B cell (primary cell): ENCODE data around the gene TREML2. TPM values are rescaled to one million over a fixed set of nuclear protein-coding genes. Genes with fewer than 3 reads are reported as not detected.

Experiments
- ATAC-seq: fragments of 200-7000 bp; cut with Tn5 transposase; one replicate; pipeline ENCODE4 v1.10.0; 2021; ENCODE audit warnings: low read depth, mild to moderate bottlenecking, moderate number of reproducible peaks, moderate library complexity
- CTCF ChIA-PET: fragments of 350-600 bp; sonication (Branson Sonifier 250); formaldehyde crosslinking; loops from one replicate; lab custom pipeline; 2021; ENCODE audit warnings: antibody characterized with exemption, inconsistent platforms; lab: Charles Lee
- POLR2A ChIA-PET: fragments of 350-600 bp; sonication (Branson Sonifier 250); formaldehyde crosslinking; loops from one replicate; lab custom pipeline; 2021; ENCODE audit warnings: antibody characterized with exemption; lab: Charles Lee
- DNase-seq: peaks from one replicate; pipeline ENCODE4 v3.0.0; 2013
- H2AFZ ChIP-seq: 2 replicates; pipeline ENCODE4 v1.6.1; 2012; ENCODE audit warnings: mild to moderate bottlenecking, low read depth, low read length; ENCODE audit not compliant: insufficient read depth, poor library complexity, severe bottlenecking
- H3K27ac ChIP-seq, 2 donors: 1 replicate in 1 of 2; 2 replicates in 1 of 2; pipeline ENCODE4 v1.5.1; 2012 to 2013; ENCODE audit warnings: low read length in 2 of 2, mild to moderate bottlenecking in 2 of 2, moderate library complexity in 1 of 2
- H3K27me3 ChIP-seq, 4 experiments: fragments of 200-600 bp in 1 of 4; sonication (generic) in 1 of 4; replicated peaks in 1 of 4; 1 replicate in 2 of 4; 2 replicates in 2 of 4; pipeline versions ENCODE4 v1.6.1 to v1.7.0; 2013 to 2016; ENCODE audit warnings: low read length in 3 of 4, mild to moderate bottlenecking in 2 of 4, mixed read lengths in 1 of 4, moderate library complexity in 1 of 4; ENCODE audit not compliant: insufficient read depth in 4 of 4, control insufficient read depth in 3 of 4; ENCODE audit errors: control extremely low read depth in 1 of 4
- H3K36me3 ChIP-seq, 2 experiments: replicated peaks in 1 of 2; 1 replicate in 1 of 2; 2 replicates in 1 of 2; pipeline versions ENCODE4 v1.6.1 to v1.7.1; 2013; ENCODE audit warnings: low read length in 1 of 2; ENCODE audit not compliant: insufficient read depth in 2 of 2, control insufficient read depth in 1 of 2; ENCODE audit errors: control extremely low read depth in 1 of 2, extremely low read depth in 1 of 2
- H3K4me1 ChIP-seq, 2 donors: fragments of 200-600 bp in 1 of 2; sonication (generic) in 1 of 2; 1 replicate in 1 of 2; 2 replicates in 1 of 2; pipeline versions ENCODE4 v1.5.1 to v1.6.1; 2013 to 2017; ENCODE audit warnings: low read length in 2 of 2; ENCODE audit not compliant: control insufficient read depth in 2 of 2, insufficient read depth in 2 of 2
- H3K4me2 ChIP-seq: replicated peaks from 2 replicates; pipeline ENCODE3; 2012; ENCODE audit warnings: mild to moderate bottlenecking, low read depth, low read length; ENCODE audit not compliant: poor library complexity, severe bottlenecking
- H3K4me3 ChIP-seq, 5 experiments: fragments of 200-600 bp in 1 of 5; sonication (generic) in 1 of 5; 1 replicate in 3 of 5; 2 replicates in 2 of 5; pipeline versions ENCODE4 v1.5.1 to v1.7.0; 2011 to 2016; ENCODE audit warnings: low read length in 4 of 5, mild to moderate bottlenecking in 4 of 5, low read depth in 2 of 5, control low read depth in 1 of 5, moderate library complexity in 1 of 5; ENCODE audit not compliant: insufficient read depth in 1 of 5; ENCODE audit errors: control extremely low read depth in 1 of 5, extremely low read depth in 1 of 5
- H3K79me2 ChIP-seq: fragments of 200-600 bp; sonication (generic); one replicate; pipeline ENCODE4 v1.6.0; 2016; ENCODE audit warnings: low read length; ENCODE audit not compliant: control insufficient read depth, insufficient read depth
- H3K9ac ChIP-seq: fragments of 200-600 bp; sonication (generic); 2 replicates; pipeline ENCODE4 v1.6.1; 2017; ENCODE audit warnings: mild to moderate bottlenecking, low read length, moderate library complexity
- H3K9me3 ChIP-seq, 3 donors: one replicate each; pipeline versions ENCODE4 v1.6.1 to v1.7.1; 2013; ENCODE audit warnings: low read length in 2 of 3; ENCODE audit not compliant: control insufficient read depth in 2 of 3, insufficient read depth in 1 of 3; ENCODE audit errors: control extremely low read depth in 1 of 3
- H4K20me1 ChIP-seq: 2 replicates; pipeline ENCODE4 v1.6.0; 2012; ENCODE audit warnings: mild to moderate bottlenecking, low read length; ENCODE audit not compliant: insufficient read depth, control insufficient read depth, poor library complexity, severe bottlenecking
- H3K27ac Mint-ChIP-seq: one replicate; pipeline ENCODE4 v1.8.0; 2021; ENCODE audit warnings: mixed read lengths
- H3K27me3 Mint-ChIP-seq: one replicate; pipeline ENCODE4 v1.8.0; 2021; ENCODE audit warnings: mixed read lengths
- H3K4me1 Mint-ChIP-seq: one replicate; pipeline ENCODE4 v1.8.0; 2021; ENCODE audit warnings: mixed read lengths
- H3K4me3 Mint-ChIP-seq: one replicate; pipeline ENCODE4 v1.8.0; 2021; ENCODE audit warnings: mixed read lengths
- H3K9me3 Mint-ChIP-seq: one replicate; pipeline ENCODE4 v1.8.0; 2022; ENCODE audit warnings: mixed read lengths; ENCODE audit not compliant: insufficient read depth
- EZH2 ChIP-seq: IDR thresholded peaks from 2 replicates; pipeline ENCODE4 v1.6.1; 2012; ENCODE audit warnings: borderline replicate concordance, low read depth, mild to moderate bottlenecking, moderate library complexity, low read length; ENCODE audit not compliant: insufficient read depth, poor library complexity, severe bottlenecking
- WGBS: methylation state at CpG from one replicate; pipeline ENCODE4 v1.1.5; 2013; ENCODE audit warnings: missing lambda C conversion rate; ENCODE audit not compliant: insufficient coverage; 5-methylcytosine and 5-hydroxymethylcytosine counted together
- intact Hi-C: fragments of 100-400 bp; cut with micrococcal nuclease; formaldehyde crosslinking; loops from one replicate; pipeline ENCODE4 v1.10.0; 2022
- polyA plus RNA-seq: library from polyadenylated mRNA; depleted of rRNA; stranded (reverse); fragments of >200 nt; gene quantifications from 2 replicates; pipeline ENCODE4 v1.2.3, GENCODE V29; 2012
- total RNA-seq, 2 donors: library from RNA; stranded (reverse); fragments of 120-200 nt in 1 of 2; gene quantifications; 1 replicate in 1 of 2; 2 replicates in 1 of 2; pipeline versions ENCODE4 v1.2.3 to v1.2.4, GENCODE V29; 2013 to 2022
- TF ChIP-seq, protein P1 (sequence below): fragments of 200-600 bp; IDR thresholded peaks from one replicate; pipeline ENCODE4 v1.8.0; 2022; ENCODE audit warnings: antibody characterized with exemption, mild to moderate bottlenecking

Gene TREML2
- total and polyA plus RNA-seq, 2 donors (not counting 1 experiment from before 2014, with no cell fraction given), result 9.6 to 51.1 TPM

DNA sequence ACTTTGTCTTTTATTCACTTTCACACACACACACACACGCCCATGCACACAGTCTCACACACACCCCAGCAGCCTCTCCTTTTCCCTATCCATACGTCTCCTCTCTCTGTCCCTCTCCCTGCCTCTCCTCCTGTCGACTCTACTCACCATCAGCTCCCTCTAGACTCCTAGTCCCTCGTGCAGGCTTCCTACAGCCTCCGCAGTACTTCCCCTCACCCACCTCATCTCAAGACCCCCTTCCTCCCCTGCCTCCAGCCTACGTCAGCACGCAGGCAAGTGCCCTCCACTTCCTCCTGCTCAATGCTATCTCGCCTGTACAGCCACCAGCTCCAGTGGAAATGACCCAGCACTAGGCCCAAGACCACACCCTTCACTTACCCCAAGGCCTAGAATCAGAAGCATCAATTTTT, 820 bp upstream of the TREML2 start:
- Histone ChIP-seq H3K9ac (peak overlapping the region; percentile 63), H2AFZ (peak overlapping the region; percentile 41), H3K27ac (peak overlapping the region; percentile 90 to 94), H3K9me3 (peaks cover 0 to 3% (median 3%) of the 10 kb centered on the region in 3 donors), H4K20me1 (peaks cover 5% of the 10 kb centered on the region), H3K4me2 (peak overlapping the region; percentile 80), H3K79me2 (peaks cover 20% of the 10 kb centered on the region), H3K4me3 (peak overlapping the region; percentile 46 to 62 (median 60)), H3K27me3 (no peaks in the 10 kb centered on the region), H3K36me3 (peaks cover 0 to 19% of the 10 kb centered on the region in 2 experiments), H3K4me1 (peaks cover 62 to 66% of the 10 kb centered on the region in 2 donors)
- Mint-ChIP-seq H3K4me3 (peak overlapping the region; percentile 73), H3K27me3 (no peaks in the 10 kb centered on the region), H3K27ac (peak overlapping the region; percentile 97), H3K9me3 (peaks cover 2% of the 10 kb centered on the region), H3K4me1 (peaks cover 69% of the 10 kb centered on the region)
- TF ChIP-seq, protein P1, sequence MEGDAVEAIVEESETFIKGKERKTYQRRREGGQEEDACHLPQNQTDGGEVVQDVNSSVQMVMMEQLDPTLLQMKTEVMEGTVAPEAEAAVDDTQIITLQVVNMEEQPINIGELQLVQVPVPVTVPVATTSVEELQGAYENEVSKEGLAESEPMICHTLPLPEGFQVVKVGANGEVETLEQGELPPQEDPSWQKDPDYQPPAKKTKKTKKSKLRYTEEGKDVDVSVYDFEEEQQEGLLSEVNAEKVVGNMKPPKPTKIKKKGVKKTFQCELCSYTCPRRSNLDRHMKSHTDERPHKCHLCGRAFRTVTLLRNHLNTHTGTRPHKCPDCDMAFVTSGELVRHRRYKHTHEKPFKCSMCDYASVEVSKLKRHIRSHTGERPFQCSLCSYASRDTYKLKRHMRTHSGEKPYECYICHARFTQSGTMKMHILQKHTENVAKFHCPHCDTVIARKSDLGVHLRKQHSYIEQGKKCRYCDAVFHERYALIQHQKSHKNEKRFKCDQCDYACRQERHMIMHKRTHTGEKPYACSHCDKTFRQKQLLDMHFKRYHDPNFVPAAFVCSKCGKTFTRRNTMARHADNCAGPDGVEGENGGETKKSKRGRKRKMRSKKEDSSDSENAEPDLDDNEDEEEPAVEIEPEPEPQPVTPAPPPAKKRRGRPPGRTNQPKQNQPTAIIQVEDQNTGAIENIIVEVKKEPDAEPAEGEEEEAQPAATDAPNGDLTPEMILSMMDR, result no peak
- TF ChIP-seq EZH2, result no peak
- ChIA-PET CTCF (interaction anchor here (1.0 to 1.8 kb wide), 4 partner anchors 10 to 19 kb away, joined by 4 to 11 read pairs (median 5); no protein-coding TSS in a partner anchor), POLR2A (no interaction called here)
- intact Hi-C loops, result loop anchor here (1.0 to 2.0 kb wide), 3 partner anchors 19 to 129 kb away; partner anchors contain the start of genes NFYA and OARD1
- DNase-seq, result peak; percentile 70
- ATAC-seq, result peak; percentile 9
- 6% methylated on average over 8 of the region's 8 CpGs for WGBS

DNA sequence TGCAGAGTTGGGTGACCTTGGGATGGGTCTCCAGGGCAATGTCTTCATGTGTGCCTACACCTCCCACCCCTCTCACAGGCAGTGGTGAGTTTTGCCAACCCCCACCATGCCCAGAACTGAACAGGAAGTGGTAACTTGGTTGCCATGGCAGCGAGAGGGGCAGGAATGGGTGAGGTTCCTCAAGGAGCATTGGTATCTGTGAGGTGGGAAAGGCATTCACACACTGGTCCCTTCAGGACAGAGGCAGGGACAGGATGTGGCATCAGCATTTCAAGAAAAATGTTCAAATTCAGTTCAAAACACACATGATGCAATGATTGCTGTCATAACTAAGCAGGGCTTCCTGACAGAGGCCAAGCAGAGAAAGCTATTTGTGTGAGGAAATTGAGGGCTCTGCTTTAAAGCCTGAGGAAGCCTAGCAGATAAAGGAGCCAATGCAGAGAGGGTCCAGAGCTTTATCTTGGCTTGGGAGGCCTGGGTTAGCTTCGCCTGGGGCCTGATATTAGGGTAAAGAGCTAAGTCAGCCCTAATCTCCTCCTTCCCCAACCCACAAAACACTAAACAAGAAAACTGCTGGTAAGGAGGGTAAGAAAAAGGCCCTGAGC, 551 bp downstream of the TREML2 start:
- ATAC-seq (peak; percentile 35), DNase-seq (peak; percentile 71)
- peak overlapping the region; percentile 90 to 94 for H3K27ac ChIP-seq
- peak overlapping the region; percentile 80 for H3K4me2 ChIP-seq
- H3K4me3 Mint-ChIP-seq, result peak overlapping the region; percentile 73
- peak overlapping the region; percentile 46 to 62 (median 60) for H3K4me3 ChIP-seq
- no peaks in the 10 kb centered on the region for H3K27me3 Mint-ChIP-seq
- no CpG with 5 or more reads among the region's 2 CpGs for WGBS
- ChIA-PET POLR2A (interaction anchor here (1.1 kb wide), 1 partner anchor 128 kb away, joined by 5 read pairs; the partner anchor contains the start of gene OARD1), CTCF (interaction anchor here (0.7 to 1.8 kb wide), 7 partner anchors 8 to 128 kb away, joined by 3 to 11 read pairs (median 5); partner anchors contain the start of gene NFYA)
- peaks cover 75 to 79% of the 10 kb centered on the region in 2 donors for H3K4me1 ChIP-seq
- peak overlapping the region; percentile 36 for H2AFZ ChIP-seq
- peaks cover 3 to 32% of the 10 kb centered on the region in 2 experiments for H3K36me3 ChIP-seq
- peaks cover 0 to 3% (median 0%) of the 10 kb centered on the region in 3 donors for H3K9me3 ChIP-seq
- H4K20me1 ChIP-seq, result peaks cover 17% of the 10 kb centered on the region
- intact Hi-C loops, result loop anchor here (2.0 kb wide), 2 partner anchors 18 to 78 kb away; no protein-coding TSS in a partner anchor
- H3K27ac Mint-ChIP-seq, result peak overlapping the region; percentile 97
- H3K4me1 Mint-ChIP-seq, result peaks cover 81% of the 10 kb centered on the region
- no peak for TF ChIP-seq EZH2
- TF ChIP-seq, protein P1, result no peak
- H3K9me3 Mint-ChIP-seq, result no peaks in the 10 kb centered on the region
- H3K79me2 ChIP-seq, result peaks cover 34% of the 10 kb centered on the region
- H3K9ac ChIP-seq, result peak overlapping the region; percentile 63
- no peaks in the 10 kb centered on the region for H3K27me3 ChIP-seq
